ENCODE measurements around the gene AVL9. TPM values are rescaled to one million over a fixed set of nuclear protein-coding genes. Genes with fewer than 3 reads are reported as not detected.

Gene AVL9
- total and polyA plus RNA-seq, 4 donors: 7.0 to 37.5 (median 23.2) TPM

GRCh38 chr7:32580646-32581045 lies 85.4 kb downstream of the AVL9 start:
- Histone ChIP-seq H3K4me1 (ENCODE audit: control insufficient read depth in 1 of 2, insufficient read depth in 2 of 2, low read length in 2 of 2) (no peaks in the 10 kb centered on the region), H3K9me3 (ENCODE audit: control insufficient read depth, low read length) (no peaks in the 10 kb centered on the region), H3K27ac (ENCODE audit: low read depth in 1 of 2, low read length in 2 of 2) (no peak overlapping the region), H3K36me3 (ENCODE audit: control insufficient read depth in 1 of 2, insufficient read depth in 2 of 2, low read length in 1 of 2) (peaks cover 3 to 13% of the 10 kb centered on the region in 2 donors), H3K4me3 (ENCODE audit: low read length in 2 of 2) (no peak overlapping the region), H3K27me3 (ENCODE audit: control insufficient read depth in 1 of 2, insufficient read depth in 2 of 2, low read length in 1 of 2) (no peaks in the 10 kb centered on the region)
- DNase-seq (no peak), ATAC-seq (ENCODE audit: low FRiP score) (no peak)
- intact Hi-C loops (cut with DNase I): no loop called here
- WGBS, 2 donors: 71 to 72% methylated on average over 4 of the region's 4 CpGs

GRCh38 chr7:32582036-32582435 lies 86.7 kb downstream of the AVL9 start:
- DNase-seq: no peak
- Histone ChIP-seq H3K27ac (ENCODE audit: low read depth in 1 of 2, low read length in 2 of 2) (no peak overlapping the region), H3K4me3 (ENCODE audit: low read length in 2 of 2) (no peak overlapping the region), H3K36me3 (ENCODE audit: control insufficient read depth in 1 of 2, insufficient read depth in 2 of 2, low read length in 1 of 2) (peaks cover 0 to 8% of the 10 kb centered on the region in 2 donors), H3K9me3 (ENCODE audit: control insufficient read depth, low read length) (no peaks in the 10 kb centered on the region), H3K27me3 (ENCODE audit: control insufficient read depth in 1 of 2, insufficient read depth in 2 of 2, low read length in 1 of 2) (no peaks in the 10 kb centered on the region), H3K4me1 (ENCODE audit: control insufficient read depth in 1 of 2, insufficient read depth in 2 of 2, low read length in 2 of 2) (no peaks in the 10 kb centered on the region)
- WGBS, 2 donors: 94 to 95% methylated on average over 3 of the region's 3 CpGs
- no peak for ATAC-seq (ENCODE audit: low FRiP score)
- intact Hi-C loops (cut with DNase I): no loop called here

- H3K27ac ChIP-seq (ENCODE audit: low read depth in 1 of 2, low read length in 2 of 2): no peak overlapping the region
- H3K9me3 ChIP-seq (ENCODE audit: control insufficient read depth, low read length): no peaks in the 10 kb centered on the region
- DNase-seq (no peak), ATAC-seq (ENCODE audit: low FRiP score) (no peak)
- intact Hi-C loops (cut with DNase I): no loop called here
- no peak overlapping the region for H3K4me3 ChIP-seq (ENCODE audit: low read length in 2 of 2)
- no peaks in the 10 kb centered on the region for H3K27me3 ChIP-seq (ENCODE audit: control insufficient read depth in 1 of 2, insufficient read depth in 2 of 2, low read length in 1 of 2)
- H3K4me1 ChIP-seq (ENCODE audit: control insufficient read depth in 1 of 2, insufficient read depth in 2 of 2, low read length in 2 of 2): peaks cover 3 to 5% of the 10 kb centered on the region in 2 donors
- H3K36me3 ChIP-seq (ENCODE audit: control insufficient read depth in 1 of 2, insufficient read depth in 2 of 2, low read length in 1 of 2): peaks cover 0 to 6% of the 10 kb centered on the region in 2 donors
- 78 to 91% methylated on average over 4 of the region's 4 CpGs for WGBS, 2 donors
Observed at GRCh38 chr7:32583791-32584190, 88.5 kb downstream of the AVL9 start.

- 30 to 34% methylated on average over 5 of the region's 5 CpGs for WGBS, 2 donors
- Histone ChIP-seq H3K27me3 (ENCODE audit: control insufficient read depth in 1 of 2, insufficient read depth in 2 of 2, low read length in 1 of 2) (no peaks in the 10 kb centered on the region), H3K9me3 (ENCODE audit: control insufficient read depth, low read length) (no peaks in the 10 kb centered on the region), H3K27ac (ENCODE audit: low read depth in 1 of 2, low read length in 2 of 2) (no peak overlapping the region), H3K36me3 (ENCODE audit: control insufficient read depth in 1 of 2, insufficient read depth in 2 of 2, low read length in 1 of 2) (peaks cover 0 to 7% of the 10 kb centered on the region in 2 donors), H3K4me1 (ENCODE audit: control insufficient read depth in 1 of 2, insufficient read depth in 2 of 2, low read length in 2 of 2) (peaks cover 5 to 6% of the 10 kb centered on the region in 2 donors), H3K4me3 (ENCODE audit: low read length in 2 of 2) (no peak overlapping the region)
- intact Hi-C loops (cut with DNase I): no loop called here
- peak; percentile 13 for ATAC-seq (ENCODE audit: low FRiP score)
- no peak for DNase-seq
Observed at GRCh38 chr7:32586291-32587221, 91.3 kb downstream of the AVL9 start.

- Histone ChIP-seq H3K36me3 (ENCODE audit: control insufficient read depth in 1 of 2, insufficient read depth in 2 of 2, low read length in 1 of 2) (peaks cover 0 to 7% of the 10 kb centered on the region in 2 donors), H3K4me3 (ENCODE audit: low read length in 2 of 2) (no peak overlapping the region), H3K9me3 (ENCODE audit: control insufficient read depth, low read length) (no peaks in the 10 kb centered on the region), H3K27me3 (ENCODE audit: control insufficient read depth in 1 of 2, insufficient read depth in 2 of 2, low read length in 1 of 2) (no peaks in the 10 kb centered on the region), H3K4me1 (ENCODE audit: control insufficient read depth in 1 of 2, insufficient read depth in 2 of 2, low read length in 2 of 2) (peaks cover 5 to 6% of the 10 kb centered on the region in 2 donors), H3K27ac (ENCODE audit: low read depth in 1 of 2, low read length in 2 of 2) (peak overlapping the region; percentile 1 to 64)
- DNase-seq (no peak), ATAC-seq (ENCODE audit: low FRiP score) (no peak)
- intact Hi-C loops (cut with DNase I): no loop called here
- WGBS, 2 donors: 24 to 31% methylated on average over 9 of the region's 9 CpGs
Observed at GRCh38 chr7:32587411-32587948, 92.2 kb downstream of the AVL9 start.

DNA sequence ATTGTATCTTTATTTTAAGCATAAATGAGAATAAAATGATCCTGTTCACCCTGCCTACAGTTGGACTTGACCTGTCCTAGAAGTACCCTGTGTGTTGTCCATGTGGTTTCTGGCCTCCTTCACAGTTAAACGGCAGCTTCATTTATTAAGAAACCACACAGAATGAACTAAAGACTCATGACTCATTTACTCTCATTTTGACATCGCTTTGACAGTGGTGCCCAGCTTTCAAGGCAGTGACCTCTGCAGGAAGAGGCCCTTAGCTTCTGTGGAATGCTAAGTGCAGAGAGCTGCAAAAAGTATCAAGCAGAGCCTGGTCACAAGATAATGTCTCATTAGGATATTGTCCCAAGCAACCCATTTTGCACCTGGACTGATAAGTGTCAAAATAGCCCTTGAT lies 93.4 kb downstream of the AVL9 start:
- peaks cover 0 to 6% of the 10 kb centered on the region in 2 donors for H3K36me3 ChIP-seq (ENCODE audit: control insufficient read depth in 1 of 2, insufficient read depth in 2 of 2, low read length in 1 of 2)
- no peak for ATAC-seq (ENCODE audit: low FRiP score)
- intact Hi-C loops (cut with DNase I): no loop called here

GRCh38 chr7:32591938-32592337 lies 96.6 kb downstream of the AVL9 start:
- Histone ChIP-seq H3K4me1 (ENCODE audit: control insufficient read depth in 1 of 2, insufficient read depth in 2 of 2, low read length in 2 of 2) (peaks cover 5 to 6% of the 10 kb centered on the region in 2 donors), H3K27me3 (ENCODE audit: control insufficient read depth in 1 of 2, insufficient read depth in 2 of 2, low read length in 1 of 2) (no peaks in the 10 kb centered on the region), H3K9me3 (ENCODE audit: control insufficient read depth, low read length) (no peaks in the 10 kb centered on the region), H3K36me3 (ENCODE audit: control insufficient read depth in 1 of 2, insufficient read depth in 2 of 2, low read length in 1 of 2) (peaks cover 0 to 1% of the 10 kb centered on the region in 2 donors), H3K4me3 (ENCODE audit: low read length in 2 of 2) (no peak overlapping the region), H3K27ac (ENCODE audit: low read depth in 1 of 2, low read length in 2 of 2) (no peak overlapping the region)
- DNase-seq (no peak), ATAC-seq (ENCODE audit: low FRiP score) (no peak)
- intact Hi-C loops (cut with DNase I): no loop called here
- 90 to 91% methylated on average over 3 of the region's 3 CpGs for WGBS, 2 donors

More for the DNA sequence above, 93.4 kb downstream of the AVL9 start:
- no peaks in the 10 kb centered on the region for H3K27me3 ChIP-seq (ENCODE audit: control insufficient read depth in 1 of 2, insufficient read depth in 2 of 2, low read length in 1 of 2)
- H3K4me1 ChIP-seq (ENCODE audit: control insufficient read depth in 1 of 2, insufficient read depth in 2 of 2, low read length in 2 of 2): peaks cover 5 to 6% of the 10 kb centered on the region in 2 donors
- no peaks in the 10 kb centered on the region for H3K9me3 ChIP-seq (ENCODE audit: control insufficient read depth, low read length)
- no peak overlapping the region for H3K27ac ChIP-seq (ENCODE audit: low read depth in 1 of 2, low read length in 2 of 2)
- no peak overlapping the region for H3K4me3 ChIP-seq (ENCODE audit: low read length in 2 of 2)
- WGBS, 2 donors: 35 to 40% methylated on average over 2 of the region's 2 CpGs
- DNase-seq: no peak

DNA sequence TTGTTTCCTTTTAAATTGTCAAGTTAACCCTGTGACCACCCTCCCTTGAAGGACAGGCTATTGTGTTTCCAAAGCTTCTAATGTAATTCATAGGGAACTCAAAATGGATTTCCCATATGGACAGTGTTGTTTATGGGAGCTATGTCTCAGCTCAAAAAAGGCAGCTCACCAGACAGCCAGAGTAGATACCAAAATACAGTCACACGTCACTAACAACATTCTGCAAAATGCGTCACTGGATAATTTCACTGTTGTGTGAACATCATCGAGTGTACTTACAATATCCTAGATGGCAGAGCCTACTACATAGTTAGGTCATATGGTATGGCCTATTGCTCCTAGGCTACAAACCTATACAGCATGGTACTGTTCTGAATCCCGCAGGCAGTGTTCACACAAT lies 97.4 kb downstream of the AVL9 start:
- no peak overlapping the region for H3K27ac ChIP-seq (ENCODE audit: low read depth in 1 of 2, low read length in 2 of 2)
- intact Hi-C loops (cut with DNase I): no loop called here
- DNase-seq (no peak), ATAC-seq (ENCODE audit: low FRiP score) (no peak)
- peaks cover 0 to 2% of the 10 kb centered on the region in 2 donors for H3K4me1 ChIP-seq (ENCODE audit: control insufficient read depth in 1 of 2, insufficient read depth in 2 of 2, low read length in 2 of 2)
- 94 to 97% methylated on average over 4 of the region's 4 CpGs for WGBS, 2 donors
- H3K27me3 ChIP-seq (ENCODE audit: control insufficient read depth in 1 of 2, insufficient read depth in 2 of 2, low read length in 1 of 2): no peaks in the 10 kb centered on the region
- no peak overlapping the region for H3K4me3 ChIP-seq (ENCODE audit: low read length in 2 of 2)
- peaks cover 2% of the 10 kb centered on the region for H3K9me3 ChIP-seq (ENCODE audit: control insufficient read depth, low read length)
- H3K36me3 ChIP-seq (ENCODE audit: control insufficient read depth in 1 of 2, insufficient read depth in 2 of 2, low read length in 1 of 2): peaks cover 0 to 1% of the 10 kb centered on the region in 2 donors

Data from aorta (tissue), 5 donors.